ENCODE data around the gene CHD3.

The CHD3 gene

DNA sequence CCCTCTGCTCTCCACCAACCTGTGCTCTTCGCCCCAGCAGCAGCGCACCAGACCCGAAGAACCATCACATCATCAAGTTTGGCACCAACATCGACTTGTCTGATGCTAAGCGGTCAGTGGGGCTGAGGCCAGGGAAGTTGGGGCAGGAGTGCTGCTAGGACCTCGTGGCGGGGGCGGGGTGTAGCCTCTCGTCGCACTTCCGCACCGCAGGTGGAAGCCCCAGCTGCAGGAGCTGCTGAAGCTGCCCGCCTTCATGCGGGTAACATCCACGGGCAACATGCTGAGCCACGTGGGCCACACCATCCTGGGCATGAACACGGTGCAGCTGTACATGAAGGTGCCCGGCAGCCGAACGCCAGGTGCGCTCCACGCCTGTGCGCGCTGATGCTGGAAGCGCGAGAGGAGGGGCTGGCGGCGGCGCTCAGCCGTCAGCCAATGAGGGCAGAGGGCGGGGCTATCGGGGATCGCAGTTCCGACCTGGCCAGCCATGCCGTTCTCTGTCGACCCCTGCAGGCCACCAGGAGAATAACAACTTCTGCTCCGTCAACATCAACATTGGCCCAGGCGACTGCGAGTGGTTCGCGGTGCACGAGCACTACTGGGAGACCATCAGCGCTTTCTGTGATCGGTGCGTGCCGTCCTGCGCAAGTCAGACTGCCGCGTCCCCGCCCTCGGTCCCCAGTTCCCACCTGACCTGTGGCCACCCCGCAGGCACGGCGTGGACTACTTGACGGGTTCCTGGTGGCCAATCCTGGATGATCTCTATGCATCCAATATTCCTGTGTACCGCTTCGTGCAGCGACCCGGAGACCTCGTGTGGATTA is 36.9 kb upstream of the CHD3 start:
- peak; percentile 89 for TF ChIP-seq CTCF (conservative IDR thresholded peaks at IDR 0.05)
- peak overlapping the region; percentile 36; the same call in 1 of the 2 replicates for H3K27ac ChIP-seq

DNA sequence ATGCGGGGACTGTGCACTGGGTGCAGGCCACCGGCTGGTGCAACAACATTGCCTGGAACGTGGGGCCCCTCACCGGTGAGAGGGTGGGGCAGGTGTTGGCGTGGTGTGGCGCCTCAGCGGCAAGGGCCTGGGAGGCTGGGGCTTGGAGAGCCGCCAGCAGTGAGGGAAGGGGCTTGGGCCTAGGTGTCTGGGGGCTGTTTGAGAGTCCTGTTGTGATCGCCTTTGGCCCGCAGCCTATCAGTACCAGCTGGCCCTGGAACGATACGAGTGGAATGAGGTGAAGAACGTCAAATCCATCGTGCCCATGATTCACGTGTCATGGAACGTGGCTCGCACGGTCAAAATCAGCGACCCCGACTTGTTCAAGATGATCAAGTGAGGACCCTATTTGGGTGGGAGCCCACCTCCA is 36.3 kb upstream of the CHD3 start:
- no peak for TF ChIP-seq CTCF (conservative IDR thresholded peaks at IDR 0.05)

DNA sequence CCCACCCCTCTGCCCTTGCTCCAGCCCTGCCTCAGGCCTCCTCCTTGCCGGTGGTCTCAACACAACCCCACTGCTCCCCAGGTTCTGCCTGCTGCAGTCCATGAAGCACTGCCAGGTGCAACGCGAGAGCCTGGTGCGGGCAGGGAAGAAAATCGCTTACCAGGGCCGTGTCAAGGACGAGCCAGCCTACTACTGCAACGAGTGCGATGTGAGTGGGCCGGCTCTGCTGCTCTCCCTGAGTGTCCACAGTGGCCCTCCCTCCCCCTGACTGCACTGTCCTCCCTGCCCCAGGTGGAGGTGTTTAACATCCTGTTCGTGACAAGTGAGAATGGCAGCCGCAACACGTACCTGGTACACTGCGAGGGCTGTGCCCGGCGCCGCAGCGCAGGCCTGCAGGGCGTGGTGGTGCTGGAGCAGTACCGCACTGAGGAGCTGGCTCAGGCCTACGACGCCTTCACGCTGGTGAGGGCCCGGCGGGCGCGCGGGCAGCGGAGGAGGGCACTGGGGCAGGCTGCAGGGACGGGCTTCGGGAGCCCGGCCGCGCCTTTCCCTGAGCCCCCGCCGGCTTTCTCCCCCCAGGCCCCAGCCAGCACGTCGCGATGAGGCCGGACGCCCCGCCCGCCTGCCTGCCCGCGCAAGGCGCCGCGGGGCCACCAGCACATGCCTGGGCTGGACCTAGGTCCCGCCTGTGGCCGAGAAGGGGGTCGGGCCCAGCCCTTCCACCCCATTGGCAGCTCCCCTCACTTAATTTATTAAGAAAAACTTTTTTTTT is 35.5 kb upstream of the CHD3 start:
- H3K27ac ChIP-seq: no peak overlapping the region
- no peak for TF ChIP-seq CTCF (conservative IDR thresholded peaks at IDR 0.05)

More for the DNA sequence above, 36.3 kb upstream of the CHD3 start:
- peak overlapping the region; percentile 36; the same call in 1 of the 2 replicates for H3K27ac ChIP-seq

- TF ChIP-seq CTCF (conservative IDR thresholded peaks at IDR 0.05): no peak
- no peak overlapping the region for H3K27ac ChIP-seq
Measured at GRCh38 chr17:7853691-7854038, 34.9 kb upstream of the CHD3 start.

DNA sequence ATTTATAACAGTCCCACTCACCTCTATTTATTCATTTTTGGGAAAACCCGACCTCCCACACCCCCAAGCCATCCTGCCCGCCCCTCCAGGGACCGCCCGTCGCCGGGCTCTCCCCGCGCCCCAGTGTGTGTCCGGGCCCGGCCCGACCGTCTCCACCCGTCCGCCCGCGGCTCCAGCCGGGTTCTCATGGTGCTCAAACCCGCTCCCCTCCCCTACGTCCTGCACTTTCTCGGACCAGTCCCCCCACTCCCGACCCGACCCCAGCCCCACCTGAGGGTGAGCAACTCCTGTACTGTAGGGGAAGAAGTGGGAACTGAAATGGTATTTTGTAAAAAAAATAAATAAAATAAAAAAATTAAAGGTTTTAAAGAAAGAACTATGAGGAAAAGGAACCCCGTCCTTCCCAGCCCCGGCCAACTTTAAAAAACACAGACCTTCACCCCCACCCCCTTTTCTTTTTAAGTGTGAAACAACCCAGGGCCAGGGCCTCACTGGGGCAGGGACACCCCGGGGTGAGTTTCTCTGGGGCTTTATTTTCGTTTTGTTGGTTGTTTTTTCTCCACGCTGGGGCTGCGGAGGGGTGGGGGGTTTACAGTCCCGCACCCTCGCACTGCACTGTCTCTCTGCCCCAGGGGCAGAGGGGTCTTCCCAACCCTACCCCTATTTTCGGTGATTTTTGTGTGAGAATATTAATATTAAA is 34.4 kb upstream of the CHD3 start:
- TF ChIP-seq CTCF (conservative IDR thresholded peaks at IDR 0.05): no peak

GRCh38 chr17:7854851-7855659 is 33.5 kb upstream of the CHD3 start, which contains the start of gene TMEM88:
Gene TMEM88 (plus strand): TSS chr17:7855066. CDS start chr17:7855075, 9 bp downstream.
- peak within 1 kb of the TSS; percentile 91 for H3K27ac ChIP-seq
- TF ChIP-seq CTCF (conservative IDR thresholded peaks at IDR 0.05): no peak

More for the DNA sequence above, 34.4 kb upstream of the CHD3 start:
- no peak overlapping the region; the same call in 1 of the 2 replicates for H3K27ac ChIP-seq
